ENCODE data around the gene COBLL1.

DNA sequence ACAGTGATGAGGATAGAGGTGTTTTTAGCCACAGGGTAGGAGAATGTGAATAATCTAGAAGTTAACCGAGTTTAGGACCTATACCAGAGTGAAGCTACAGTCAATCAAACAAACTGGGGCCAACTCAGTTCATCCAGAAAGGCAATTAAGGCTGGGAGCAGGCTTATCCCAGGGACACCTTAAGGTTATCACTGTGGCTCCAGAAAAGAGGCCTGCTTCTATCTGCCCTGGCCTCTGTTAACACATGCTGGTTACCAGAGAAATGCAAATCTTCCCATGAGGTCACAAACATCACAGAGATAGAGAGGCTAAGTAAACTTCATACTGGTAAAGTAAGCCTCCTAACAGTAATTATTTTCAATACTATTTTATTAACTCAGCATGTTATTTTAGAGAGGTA is 127.2 kb downstream of the COBLL1 start:
- TF ChIP-seq CTCF (IDR thresholded peaks at IDR 0.05) (no peak), POLR2A (IDR thresholded peaks at IDR 0.05) (no peak)

Measured in lower leg skin (tissue), 3 donors.